ENCODE data around the gene TSPAN1.
A peak's percentile ranks its signal among the peaks of the same experiment; 100 is the strongest.

TSPAN1 gene

DNA sequence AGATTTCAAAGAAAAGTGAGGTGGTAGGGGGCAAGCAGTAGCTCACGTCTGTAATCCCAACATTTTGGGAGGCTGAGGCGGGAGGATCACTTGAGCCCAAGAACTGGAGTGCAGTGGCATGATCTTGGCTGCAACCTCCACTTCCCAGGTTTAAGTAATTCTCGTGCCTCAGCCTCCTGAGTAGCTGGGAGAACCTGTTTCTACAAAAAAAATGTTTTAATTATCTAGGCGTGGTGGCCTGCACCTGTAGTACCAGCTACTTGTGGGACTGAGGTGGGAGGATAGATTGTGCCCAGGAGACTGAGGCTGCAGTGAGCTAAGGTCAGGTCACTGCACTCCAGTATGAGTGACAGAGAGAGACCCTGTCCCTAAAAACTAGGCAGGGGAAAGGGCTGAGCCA, 2.6 kb upstream of the TSPAN1 start:
- Mint-ChIP-seq H3K9me3 (no peaks in the 10 kb centered on the region), H3K4me1 (peaks cover 6% of the 10 kb centered on the region), H3K4me3 (no peak overlapping the region), H3K27me3 (peaks cover 51% of the 10 kb centered on the region), H3K36me3 (no peaks in the 10 kb centered on the region), H3K27ac (no peak overlapping the region)
- CTCF ChIA-PET: interaction anchor here (1.1 to 1.5 kb wide), 2 partner anchors 9 to 134 kb away, joined by 3 to 7 read pairs; no protein-coding TSS in a partner anchor
- DNase-seq: no peak

DNA sequence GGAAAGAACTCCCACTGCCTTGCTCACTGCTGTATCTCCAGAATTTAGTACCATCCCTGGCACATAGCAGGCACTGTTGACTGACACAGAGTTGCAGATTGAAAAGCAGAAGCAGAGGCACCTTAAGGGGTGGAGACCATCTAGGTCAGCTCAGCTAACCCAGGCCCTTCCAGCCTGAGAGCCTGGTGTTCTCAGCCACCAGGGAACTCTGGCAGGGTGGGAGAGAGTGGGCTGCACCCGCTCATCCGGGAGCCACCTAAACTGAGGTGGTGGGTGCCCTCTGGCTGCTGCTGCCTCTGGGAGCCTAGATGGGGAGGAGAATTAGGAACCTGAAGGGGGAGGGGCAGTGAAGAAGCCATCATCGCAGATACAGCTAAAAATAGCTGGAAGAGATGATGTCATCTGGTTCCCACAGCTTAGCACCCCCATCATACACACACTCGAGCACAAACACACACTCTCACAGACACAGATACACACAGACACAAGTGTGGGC, 1.5 kb upstream of the TSPAN1 start:
- Mint-ChIP-seq H3K36me3 (no peaks in the 10 kb centered on the region), H3K4me1 (no peaks in the 10 kb centered on the region), H3K4me3 (no peak overlapping the region), H3K27ac (no peak overlapping the region), H3K9me3 (no peaks in the 10 kb centered on the region), H3K27me3 (peaks cover 42% of the 10 kb centered on the region)
- CTCF ChIA-PET: interaction anchor here (1.1 kb wide), 1 partner anchor 16 kb away, joined by 4 read pairs; no protein-coding TSS in a partner anchor
- DNase-seq: no peak

DNA sequence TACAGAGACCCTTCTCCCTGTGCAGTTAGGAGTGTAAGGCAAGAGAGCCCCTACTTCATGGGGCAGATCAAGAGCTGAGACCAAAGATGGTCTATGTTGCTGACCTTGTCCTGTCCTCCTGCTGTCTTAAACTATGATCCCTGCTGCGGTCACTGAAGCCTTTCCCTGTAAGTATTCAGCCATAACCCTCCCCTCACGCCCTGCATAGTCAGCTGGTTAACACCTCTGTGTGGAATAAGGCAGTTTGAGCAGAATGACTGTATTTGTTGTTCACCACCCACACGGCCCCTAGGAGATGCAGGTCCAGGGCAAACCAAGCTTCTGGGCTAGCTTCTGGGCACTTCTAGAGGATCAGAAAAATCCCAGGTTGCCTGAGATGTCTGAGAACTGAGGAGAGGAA, 356 bp downstream of the TSPAN1 start:
- no peak for DNase-seq
- Mint-ChIP-seq H3K27me3 (peaks cover 26% of the 10 kb centered on the region), H3K27ac (no peak overlapping the region), H3K4me1 (no peaks in the 10 kb centered on the region), H3K36me3 (no peaks in the 10 kb centered on the region), H3K9me3 (no peaks in the 10 kb centered on the region), H3K4me3 (no peak overlapping the region)
- CTCF ChIA-PET: interaction anchor here (0.7 to 5.9 kb wide), 2 partner anchors 49 to 138 kb away, joined by 3 to 45 read pairs; no protein-coding TSS in a partner anchor

DNA sequence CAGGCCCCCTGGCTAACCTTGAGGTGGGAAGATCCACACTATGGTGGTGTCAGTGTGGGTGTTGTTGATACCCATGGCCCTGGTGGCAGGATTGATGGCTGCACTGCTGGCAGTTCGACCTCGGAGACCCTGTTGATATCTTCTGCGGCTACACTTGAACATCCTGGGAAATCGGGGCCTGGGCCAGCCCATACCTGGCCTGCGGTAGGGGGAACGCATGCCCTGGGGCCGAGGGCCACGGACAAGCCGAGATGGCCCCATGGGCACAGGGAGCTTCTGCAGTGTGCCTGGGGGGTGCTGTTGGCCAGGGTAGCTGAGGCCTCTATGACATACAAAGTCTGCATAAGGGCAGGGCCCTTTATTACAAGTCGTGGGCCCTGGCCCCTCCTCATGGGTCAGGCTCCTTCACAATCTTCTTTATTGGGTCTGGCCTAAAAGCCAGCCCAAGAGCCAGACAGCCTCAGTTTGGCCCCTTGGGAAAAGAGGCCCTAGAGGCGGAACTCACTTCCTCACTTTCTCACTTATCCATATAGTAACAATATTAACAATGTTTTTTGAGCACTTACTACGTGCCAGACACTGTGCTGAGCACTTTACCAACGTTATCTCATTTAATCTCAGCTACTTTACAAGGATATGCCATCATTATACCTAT, 1.5 kb downstream of the TSPAN1 start, which contains the start of gene P3R3URF:
P3R3URF (minus strand) TSS at position 278 of the 655 bp plus-strand sequence; CDS start at position 261, 17 bp downstream.
- Mint-ChIP-seq H3K9me3 (no peaks in the 10 kb centered on the region), H3K4me1 (no peaks in the 10 kb centered on the region), H3K27me3 (peaks cover 16% of the 10 kb centered on the region), H3K36me3 (no peaks in the 10 kb centered on the region), H3K27ac (no peak within 1 kb of the TSS), H3K4me3 (no peak within 1 kb of the TSS)
- CTCF ChIA-PET: interaction anchor here (1.8 to 5.9 kb wide), 2 partner anchors 10 to 139 kb away, joined by 8 to 45 read pairs; no protein-coding TSS in a partner anchor
- DNase-seq: no peak

GRCh38 chr1:46179138-46180081, 4.5 kb downstream of the TSPAN1 start:
- peak; percentile 78 for DNase-seq
- no peaks in the 10 kb centered on the region for H3K36me3 Mint-ChIP-seq
- no peak overlapping the region for H3K27ac Mint-ChIP-seq
- no peaks in the 10 kb centered on the region for H3K27me3 Mint-ChIP-seq
- no peaks in the 10 kb centered on the region for H3K9me3 Mint-ChIP-seq
- peaks cover 7% of the 10 kb centered on the region for H3K4me1 Mint-ChIP-seq
- CTCF ChIA-PET: interaction anchor here (0.6 to 5.9 kb wide), 5 partner anchors 10 to 1548 kb away, joined by 3 to 45 read pairs (median 3); no protein-coding TSS in a partner anchor
- no peak overlapping the region for H3K4me3 Mint-ChIP-seq

DNA sequence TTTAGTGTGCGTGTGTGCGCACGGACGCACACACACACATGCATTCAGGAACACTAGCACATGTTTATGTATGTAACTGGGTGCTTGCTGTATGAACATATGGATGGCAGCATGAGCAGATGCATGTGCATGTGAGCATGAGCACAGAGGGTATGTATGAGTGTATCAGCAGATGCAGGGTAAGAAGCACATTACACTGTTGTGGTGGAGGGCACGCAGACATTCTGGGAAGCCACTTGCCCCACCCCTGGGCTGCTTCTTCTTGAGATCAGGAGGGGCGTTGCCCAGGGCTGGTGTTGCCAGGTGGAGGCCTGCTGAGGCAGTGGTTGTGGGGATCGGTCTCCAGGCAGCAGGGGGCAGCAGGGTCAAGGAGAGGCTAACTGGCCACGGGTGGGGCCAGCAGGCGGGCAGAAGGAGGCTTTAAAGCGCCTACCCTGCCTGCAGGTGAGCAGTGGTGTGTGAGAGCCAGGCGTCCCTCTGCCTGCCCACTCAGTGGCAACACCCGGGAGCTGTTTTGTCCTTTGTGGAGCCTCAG, 5.3 kb downstream of the TSPAN1 start:
- H3K4me1 Mint-ChIP-seq: peaks cover 13% of the 10 kb centered on the region
- no peaks in the 10 kb centered on the region for H3K9me3 Mint-ChIP-seq
- DNase-seq: peak; percentile 26
- H3K36me3 Mint-ChIP-seq: no peaks in the 10 kb centered on the region
- H3K27ac Mint-ChIP-seq: no peak overlapping the region
- no peak overlapping the region for H3K4me3 Mint-ChIP-seq
- H3K27me3 Mint-ChIP-seq: no peaks in the 10 kb centered on the region
- CTCF ChIA-PET: interaction anchor here (1.7 to 5.9 kb wide), 4 partner anchors 8 to 144 kb away, joined by 3 to 46 read pairs (median 26); no protein-coding TSS in a partner anchor

- CTCF ChIA-PET: interaction anchor here (0.7 to 5.0 kb wide), 9 partner anchors 9 to 145 kb away, joined by 3 to 46 read pairs (median 4); no protein-coding TSS in a partner anchor
- Mint-ChIP-seq H3K4me3 (no peak overlapping the region), H3K27ac (no peak overlapping the region)
Observed at GRCh38 chr1:46181343-46182260, 6.7 kb downstream of the TSPAN1 start.

GRCh38 chr1:46183079-46183847, 8.4 kb downstream of the TSPAN1 start:
- Mint-ChIP-seq H3K9me3 (no peaks in the 10 kb centered on the region), H3K27me3 (no peaks in the 10 kb centered on the region), H3K27ac (no peak overlapping the region), H3K4me1 (peaks cover 13% of the 10 kb centered on the region), H3K4me3 (no peak overlapping the region), H3K36me3 (no peaks in the 10 kb centered on the region)
- DNase-seq: no peak
- CTCF ChIA-PET: interaction anchor here (0.6 to 5.0 kb wide), 5 partner anchors 16 to 147 kb away, joined by 4 to 46 read pairs (median 11); no protein-coding TSS in a partner anchor

More at GRCh38 chr1:46181343-46182260, 6.7 kb downstream of the TSPAN1 start:
- DNase-seq: no peak
- H3K36me3 Mint-ChIP-seq: no peaks in the 10 kb centered on the region
- no peaks in the 10 kb centered on the region for H3K27me3 Mint-ChIP-seq
- peaks cover 13% of the 10 kb centered on the region for H3K4me1 Mint-ChIP-seq
- no peaks in the 10 kb centered on the region for H3K9me3 Mint-ChIP-seq

- no peak for DNase-seq
- Mint-ChIP-seq H3K4me1 (peaks cover 13% of the 10 kb centered on the region), H3K9me3 (no peaks in the 10 kb centered on the region), H3K27me3 (no peaks in the 10 kb centered on the region), H3K36me3 (no peaks in the 10 kb centered on the region), H3K4me3 (no peak overlapping the region), H3K27ac (no peak overlapping the region)
- CTCF ChIA-PET: interaction anchor here (1.1 to 5.0 kb wide), 2 partner anchors 39 to 147 kb away, joined by 6 to 46 read pairs; no protein-coding TSS in a partner anchor
Observed at GRCh38 chr1:46183926-46184557, 9.2 kb downstream of the TSPAN1 start.

DNA sequence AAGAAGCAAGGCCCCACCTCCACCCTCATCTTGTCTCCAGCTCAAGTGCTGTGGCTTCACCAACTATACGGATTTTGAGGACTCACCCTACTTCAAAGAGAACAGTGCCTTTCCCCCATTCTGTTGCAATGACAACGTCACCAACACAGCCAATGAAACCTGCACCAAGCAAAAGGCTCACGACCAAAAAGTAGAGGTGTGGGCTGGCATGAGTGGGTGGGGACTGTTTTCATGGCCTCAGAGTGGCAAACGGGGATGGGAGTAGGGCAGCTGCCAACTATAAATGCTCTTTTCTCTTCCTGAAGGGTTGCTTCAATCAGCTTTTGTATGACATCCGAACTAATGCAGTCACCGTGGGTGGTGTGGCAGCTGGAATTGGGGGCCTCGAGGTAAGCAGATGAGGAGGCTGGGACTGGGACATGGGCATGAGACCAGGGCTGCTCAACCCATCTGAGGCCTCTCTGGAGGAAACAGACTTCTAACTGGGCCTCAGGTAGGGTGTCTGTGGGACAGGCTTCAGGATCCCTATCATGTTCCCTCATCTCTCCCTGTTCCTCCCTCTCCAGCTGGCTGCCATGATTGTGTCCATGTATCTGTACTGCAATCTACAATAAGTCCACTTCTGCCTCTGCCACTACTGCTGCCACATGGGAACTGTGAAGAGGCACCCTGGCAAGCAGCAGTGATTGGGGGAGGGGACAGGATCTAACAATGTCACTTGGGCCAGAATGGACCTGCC, 10.2 kb downstream of the TSPAN1 start:
- Mint-ChIP-seq H3K9me3 (no peaks in the 10 kb centered on the region), H3K27me3 (no peaks in the 10 kb centered on the region), H3K4me1 (peaks cover 13% of the 10 kb centered on the region), H3K36me3 (peaks cover 5% of the 10 kb centered on the region), H3K27ac (no peak overlapping the region), H3K4me3 (no peak overlapping the region)
- CTCF ChIA-PET: interaction anchor here (5.0 kb wide), 1 partner anchor 149 kb away, joined by 46 read pairs; no protein-coding TSS in a partner anchor
- no peak for DNase-seq

DNA sequence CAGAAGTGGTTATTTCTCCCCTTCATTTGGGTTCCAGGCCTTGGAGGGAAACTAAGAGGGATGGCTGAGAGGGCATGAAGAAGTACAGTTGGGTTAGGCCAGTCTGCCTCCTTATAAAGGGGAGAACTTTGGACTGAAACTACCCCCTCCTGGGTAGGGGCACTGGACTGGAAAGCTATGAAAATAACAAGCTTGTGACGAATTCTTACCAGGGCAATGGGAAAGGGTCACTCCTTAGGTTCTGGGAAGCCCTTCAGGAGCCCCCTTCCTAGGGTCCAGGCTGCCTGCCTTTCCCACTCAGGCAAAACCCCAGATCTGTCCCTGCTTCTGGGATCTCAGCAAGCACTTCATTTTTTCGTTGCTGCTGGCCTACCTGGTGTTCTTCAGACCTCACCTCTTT, 11.2 kb downstream of the TSPAN1 start:
- no peak overlapping the region for H3K4me3 Mint-ChIP-seq
- peaks cover 5% of the 10 kb centered on the region for H3K36me3 Mint-ChIP-seq
- no peak for DNase-seq
- no peaks in the 10 kb centered on the region for H3K9me3 Mint-ChIP-seq
- CTCF ChIA-PET: interaction anchor here (1.0 kb wide), 1 partner anchor 38 kb away, joined by 3 read pairs; no protein-coding TSS in a partner anchor
- H3K27me3 Mint-ChIP-seq: no peaks in the 10 kb centered on the region
- no peak overlapping the region for H3K27ac Mint-ChIP-seq
- H3K4me1 Mint-ChIP-seq: peaks cover 13% of the 10 kb centered on the region

Data from activated naive CD4-positive, alpha-beta T cell treated with anti-CD3 and anti-CD28 coated beads, Interleukin-2, amount 10 ng/mL, durations not matched to agents 7 days and 5 days (primary cell).